HG02678 (cell line): Measurements from ENCODE around the gene CD151.
A peak's percentile ranks its signal among the peaks of the same experiment; 100 is the strongest.

Experiments
- ATAC-seq: cut with Tn5 transposase; IDR thresholded peaks from one replicate; pipeline ENCODE4 v1.9.1; 2021; ENCODE audit warnings: mild to moderate bottlenecking, moderate library complexity; ENCODE audit not compliant: unreplicated experiment

CD151 gene

DNA sequence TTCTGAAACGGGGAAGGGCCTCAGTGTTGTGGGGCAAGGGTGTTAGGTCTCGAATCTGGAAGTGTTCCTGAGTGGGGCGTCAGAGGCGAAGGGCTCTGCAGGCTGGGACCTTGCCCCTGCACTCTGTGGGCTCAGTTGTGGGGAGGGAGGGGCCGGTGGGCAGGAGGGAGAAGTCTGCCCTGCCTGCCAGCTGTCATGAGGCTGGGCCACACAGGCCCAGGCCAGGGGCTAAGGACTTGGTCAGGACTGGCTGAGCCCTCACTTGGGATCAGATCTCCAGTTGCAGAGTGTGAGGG, 4.9 kb upstream of the CD151 start, which contains the start of gene CRACR2B:
CRACR2B (plus strand) TSS at position 23 of the 296 bp plus-strand sequence. CDS start 689 bp downstream, outside the sequence.
- ATAC-seq = peak; percentile 9

- ATAC-seq = no peak
Observed at GRCh38 chr11:828506-829175, 4.1 kb upstream of the CD151 start.

DNA sequence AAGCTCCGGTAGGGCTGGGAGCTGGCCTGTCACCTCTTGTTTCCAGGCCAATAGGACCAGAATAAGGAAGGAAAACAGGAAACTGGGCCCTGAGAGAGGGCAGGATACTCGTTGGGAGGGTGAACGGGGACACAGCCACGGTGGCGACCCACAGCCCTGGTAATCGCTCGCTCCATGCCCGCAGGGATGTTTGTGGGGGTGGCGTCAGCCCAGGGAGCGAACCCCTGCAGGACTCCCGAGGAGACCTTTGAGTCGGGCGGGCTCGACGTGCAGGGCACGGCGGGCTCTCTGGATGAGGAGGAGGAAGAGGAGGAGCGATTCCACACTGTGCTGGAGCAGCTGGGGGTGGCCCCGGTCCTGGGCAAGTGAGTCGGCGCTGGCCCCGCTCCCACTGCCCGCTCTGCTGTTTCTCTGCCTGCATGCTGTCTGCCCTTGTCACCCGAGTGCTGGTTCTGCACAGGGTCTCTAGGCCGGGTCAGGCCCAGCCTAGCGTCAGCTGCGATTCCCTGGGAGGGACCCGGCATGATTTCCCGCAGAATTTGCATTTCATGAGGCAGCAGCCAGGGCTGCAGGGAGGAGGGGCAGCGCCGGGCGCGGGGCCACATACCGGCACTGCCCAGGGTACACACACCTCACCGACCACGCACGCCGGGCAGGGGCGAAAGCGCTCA, 3.4 kb upstream of the CD151 start:
- ATAC-seq = no peak

- no peak for ATAC-seq
Observed at GRCh38 chr11:829847-830294, 2.9 kb upstream of the CD151 start.

- peak; percentile 38 for ATAC-seq
Observed at GRCh38 chr11:830295-831117, 2.2 kb upstream of the CD151 start.

DNA sequence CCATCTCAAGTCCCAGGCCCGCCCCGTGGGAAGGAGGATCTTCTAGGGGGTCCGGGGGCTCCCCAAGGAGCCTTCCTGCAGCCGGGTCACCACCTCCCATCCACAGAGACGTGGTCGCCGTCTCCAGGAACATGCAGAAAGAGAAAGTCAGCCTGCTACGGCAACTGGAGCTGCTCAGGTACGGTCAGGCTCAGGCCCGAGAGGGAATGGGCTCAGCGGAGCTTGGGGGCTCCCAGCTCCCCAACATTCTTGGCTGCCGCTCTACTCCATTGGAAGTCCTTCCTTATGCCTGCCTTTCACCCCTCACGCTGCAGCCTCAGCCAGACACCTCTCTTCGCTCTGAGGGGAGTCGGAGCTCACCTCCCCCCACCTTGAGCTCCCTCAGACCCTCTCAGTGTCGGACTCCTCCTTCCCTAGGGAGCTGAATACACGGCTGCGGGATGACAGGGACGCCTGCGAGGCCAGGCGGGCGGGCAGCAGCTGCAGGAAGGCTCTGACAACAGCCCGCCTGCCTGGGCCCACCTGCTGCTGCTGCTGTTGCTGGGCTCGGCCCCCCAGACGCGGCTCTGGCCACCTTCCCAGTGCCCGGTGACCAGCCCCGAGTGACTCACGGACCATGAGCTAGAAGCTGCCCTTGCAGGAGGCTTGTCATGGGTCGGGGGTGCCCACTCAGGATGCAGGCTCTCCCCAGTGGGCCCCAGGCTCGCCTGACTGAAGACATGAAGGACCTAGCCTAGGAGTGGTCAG, 1.5 kb upstream of the CD151 start:
- ATAC-seq = no peak

- no peak for ATAC-seq
Observed at GRCh38 chr11:831961-832528, 707 bp upstream of the CD151 start.

DNA sequence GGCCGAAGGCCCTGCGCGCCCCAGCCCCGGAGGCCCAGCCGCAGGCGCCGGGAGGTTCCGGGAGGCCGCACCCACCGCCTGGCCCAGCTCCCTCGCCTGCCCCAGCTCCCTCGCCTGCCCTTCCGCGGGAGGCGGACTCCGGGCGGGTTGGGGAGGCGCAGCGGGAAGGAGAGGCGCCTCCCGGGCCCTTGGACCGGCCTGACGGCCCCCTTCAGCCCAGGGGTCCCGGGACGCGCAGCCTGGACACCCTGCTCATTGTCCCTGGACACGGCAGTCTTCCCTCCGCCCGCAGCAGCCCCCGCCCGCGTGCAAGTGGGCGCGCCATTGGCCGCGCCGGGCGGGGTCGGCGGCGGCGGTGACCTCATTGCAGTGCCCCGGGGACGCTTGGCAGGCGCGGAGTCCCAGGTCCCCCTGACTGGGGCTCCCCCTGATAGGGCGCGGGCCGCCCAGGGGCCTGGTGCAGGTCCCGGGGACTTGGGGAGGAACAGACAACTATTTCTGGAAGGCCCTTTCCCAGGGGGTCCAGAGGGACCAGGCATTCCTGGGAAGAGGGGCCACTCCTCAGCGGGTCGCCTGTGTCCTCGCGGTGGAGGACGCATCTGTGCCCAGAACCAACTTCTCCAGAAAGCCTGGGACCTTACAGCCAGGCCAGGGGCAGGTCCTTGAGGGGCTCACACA, 501 bp downstream of the CD151 start:
- peak; percentile 19 for ATAC-seq

DNA sequence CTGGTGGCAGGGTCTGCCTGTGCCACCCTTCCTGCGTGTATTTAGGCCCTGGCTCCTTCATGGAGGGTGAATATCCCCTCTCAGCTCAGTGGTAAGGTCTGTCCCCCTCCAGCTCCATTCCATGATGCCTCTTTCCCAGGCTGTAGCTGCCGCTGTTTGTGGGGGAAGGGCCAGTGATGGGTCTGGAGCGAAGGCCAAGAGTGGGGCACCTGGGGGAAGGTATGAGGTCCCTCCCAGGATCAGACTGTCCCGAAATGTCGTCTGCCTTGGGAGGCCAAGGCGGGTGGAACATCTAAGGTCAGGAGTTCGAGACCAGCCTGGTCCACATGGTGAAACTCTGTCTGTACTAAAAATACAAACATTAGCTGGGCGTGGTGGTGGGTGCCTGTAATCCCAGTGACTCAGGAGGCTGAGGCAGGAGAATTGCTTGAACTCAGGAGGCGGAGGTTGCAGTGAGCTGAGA, 1.1 kb downstream of the CD151 start:
- no peak for ATAC-seq

GRCh38 chr11:834371-835316, 1.9 kb downstream of the CD151 start:
- ATAC-seq = no peak

DNA sequence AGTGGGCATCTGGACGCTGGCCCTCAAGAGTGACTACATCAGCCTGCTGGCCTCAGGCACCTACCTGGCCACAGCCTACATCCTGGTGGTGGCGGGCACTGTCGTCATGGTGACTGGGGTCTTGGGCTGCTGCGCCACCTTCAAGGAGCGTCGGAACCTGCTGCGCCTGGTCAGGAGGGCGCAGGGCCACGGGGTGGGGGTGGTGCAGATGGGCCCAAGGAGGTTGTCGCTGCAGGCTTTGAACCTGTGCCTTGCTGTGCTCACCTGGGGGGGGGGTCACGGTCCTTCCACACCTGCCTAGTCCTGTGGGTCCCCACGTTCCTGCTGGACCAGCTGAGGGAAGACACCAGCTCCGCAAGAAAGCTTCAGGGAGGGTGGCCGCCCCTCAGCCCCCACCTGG, 3.5 kb downstream of the CD151 start:
- ATAC-seq = no peak

DNA sequence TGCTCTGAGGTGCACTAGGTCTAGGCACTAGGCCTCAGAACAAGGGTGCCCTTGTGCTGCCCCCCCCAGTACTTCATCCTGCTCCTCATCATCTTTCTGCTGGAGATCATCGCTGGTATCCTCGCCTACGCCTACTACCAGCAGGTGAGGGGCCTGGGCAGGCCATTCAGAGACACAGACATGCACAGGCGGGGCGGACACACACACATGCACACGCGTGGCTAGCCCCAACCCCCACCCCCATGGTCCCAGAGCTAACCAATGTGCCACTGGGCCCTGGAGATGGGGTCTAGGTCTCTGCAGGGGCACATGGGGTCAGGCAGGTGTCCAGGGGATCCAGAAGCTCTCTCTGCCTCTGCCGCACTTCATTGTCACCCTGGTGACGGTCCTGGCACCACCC, 3.9 kb downstream of the CD151 start:
- no peak for ATAC-seq

DNA sequence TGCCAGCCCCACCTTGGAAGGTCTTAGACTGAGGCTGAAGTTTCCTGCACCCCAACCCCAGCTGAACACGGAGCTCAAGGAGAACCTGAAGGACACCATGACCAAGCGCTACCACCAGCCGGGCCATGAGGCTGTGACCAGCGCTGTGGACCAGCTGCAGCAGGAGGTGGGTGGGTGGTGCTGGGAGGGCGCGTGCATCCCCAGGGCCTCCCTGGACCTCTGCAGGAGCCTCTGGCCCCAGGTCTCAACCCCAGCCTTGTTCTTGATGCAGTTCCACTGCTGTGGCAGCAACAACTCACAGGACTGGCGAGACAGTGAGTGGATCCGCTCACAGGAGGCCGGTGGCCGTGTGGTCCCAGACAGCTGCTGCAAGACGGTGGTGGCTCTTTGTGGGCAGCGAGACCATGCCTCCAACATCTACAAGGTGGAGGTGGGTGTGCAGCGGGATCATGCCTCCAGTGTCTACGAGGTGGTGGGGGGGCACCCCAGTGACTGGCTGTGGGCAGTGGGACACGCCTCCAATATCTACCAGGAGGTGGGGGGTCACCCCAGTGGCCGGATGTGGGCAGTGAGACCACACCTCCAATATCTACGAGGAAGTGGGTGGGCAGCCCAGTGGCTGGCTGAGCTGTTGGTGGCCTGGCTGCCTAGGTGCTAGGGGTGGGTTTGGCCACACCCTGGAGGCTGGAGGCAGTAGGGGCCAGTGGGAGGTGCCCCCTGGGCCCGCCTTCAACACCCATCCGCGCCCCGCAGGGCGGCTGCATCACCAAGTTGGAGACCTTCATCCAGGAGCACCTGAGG, 4.6 kb downstream of the CD151 start:
- no peak for ATAC-seq

- no peak for ATAC-seq
Observed at GRCh38 chr11:837990-838307, 5.2 kb downstream of the CD151 start.

DNA sequence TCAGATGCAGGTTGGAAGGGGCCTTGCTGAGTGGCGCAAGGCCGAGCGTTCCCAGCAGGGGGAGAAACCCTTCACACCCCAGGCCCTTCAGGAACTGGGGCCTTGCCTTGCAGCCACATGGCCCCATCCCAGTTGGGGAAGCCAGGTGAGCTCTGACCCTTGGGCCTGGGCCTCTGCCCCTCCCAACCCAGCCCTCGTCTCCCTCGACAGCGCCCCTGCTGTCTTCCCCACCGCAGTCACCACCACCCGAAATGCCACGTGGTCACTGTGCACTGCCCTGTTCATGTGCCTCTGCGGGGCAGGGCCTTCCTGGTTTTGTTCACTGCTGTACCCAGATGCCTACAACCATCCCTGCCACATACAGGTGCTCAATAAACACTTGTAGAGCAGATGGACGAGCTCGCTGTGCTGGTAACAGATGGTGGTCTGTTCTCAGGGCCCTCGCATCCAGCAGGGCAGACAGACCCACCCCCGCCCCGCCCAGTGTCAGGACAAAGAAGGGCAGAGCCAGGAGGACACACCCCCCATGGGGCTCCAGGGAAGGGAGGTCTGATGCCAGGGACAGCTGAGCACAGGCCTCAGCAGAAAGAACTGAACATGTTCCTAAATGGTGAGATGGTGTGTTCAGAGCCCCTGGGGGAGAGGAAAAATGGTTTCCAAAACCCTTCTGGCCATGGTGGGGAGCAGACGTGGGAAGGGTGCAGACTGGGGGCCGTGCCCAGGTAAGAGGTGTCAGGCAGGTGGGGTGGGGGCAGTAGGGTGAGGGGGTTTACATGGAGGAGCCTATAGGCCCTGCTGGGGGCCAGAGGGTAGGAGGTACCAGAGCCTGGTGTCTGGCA, 5.9 kb downstream of the CD151 start:
- ATAC-seq = no peak

- ATAC-seq = no peak
Observed at GRCh38 chr11:839280-839623, 6.5 kb downstream of the CD151 start.

DNA sequence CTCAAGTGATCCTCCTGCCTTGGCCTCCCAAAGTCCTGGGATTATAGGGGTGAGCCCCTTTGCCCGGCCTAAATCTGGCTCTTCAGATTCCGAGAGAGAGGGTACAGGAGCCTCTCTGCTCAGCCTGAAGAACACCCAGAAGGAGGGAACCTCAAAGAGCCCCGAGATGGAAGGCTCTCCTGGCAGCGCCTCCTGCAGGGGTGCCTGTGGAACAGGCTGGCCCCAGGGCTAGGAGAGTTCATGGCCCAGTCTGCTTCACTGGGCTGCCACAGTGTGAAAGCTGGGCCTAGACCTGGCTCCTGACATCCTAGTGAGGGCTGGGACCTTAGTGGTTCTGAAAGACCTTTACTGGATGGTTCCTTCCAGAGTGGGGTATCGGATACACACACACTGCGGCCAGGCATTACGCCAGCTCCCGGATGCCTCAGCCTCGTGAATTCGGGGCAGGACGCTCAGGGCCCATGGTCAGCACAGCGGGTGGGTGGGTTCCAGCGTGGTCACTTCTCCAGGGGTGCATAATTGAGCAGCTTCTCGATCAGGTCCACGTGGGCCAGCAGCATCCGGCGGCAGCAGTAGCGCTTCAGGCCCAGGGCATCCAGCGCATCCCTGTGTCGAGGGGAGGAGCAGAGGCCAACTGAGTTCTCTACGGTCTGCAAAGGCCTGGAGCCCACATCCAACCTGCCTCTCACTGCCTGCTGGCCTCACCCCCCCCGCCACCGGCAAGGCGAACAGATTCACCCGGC, 7.3 kb downstream of the CD151 start:
- no peak for ATAC-seq
